ENCODE data around the gene LZTS2. TPM values are rescaled to one million over a fixed set of nuclear protein-coding genes. Genes with fewer than 3 reads are reported as not detected.

Gene LZTS2
- total and polyA plus RNA-seq, 2 of the 8 experiments (the other 6 are each of a cell fraction or from before 2014, with no cell fraction given) = 75.7 to 99.5 TPM

DNA sequence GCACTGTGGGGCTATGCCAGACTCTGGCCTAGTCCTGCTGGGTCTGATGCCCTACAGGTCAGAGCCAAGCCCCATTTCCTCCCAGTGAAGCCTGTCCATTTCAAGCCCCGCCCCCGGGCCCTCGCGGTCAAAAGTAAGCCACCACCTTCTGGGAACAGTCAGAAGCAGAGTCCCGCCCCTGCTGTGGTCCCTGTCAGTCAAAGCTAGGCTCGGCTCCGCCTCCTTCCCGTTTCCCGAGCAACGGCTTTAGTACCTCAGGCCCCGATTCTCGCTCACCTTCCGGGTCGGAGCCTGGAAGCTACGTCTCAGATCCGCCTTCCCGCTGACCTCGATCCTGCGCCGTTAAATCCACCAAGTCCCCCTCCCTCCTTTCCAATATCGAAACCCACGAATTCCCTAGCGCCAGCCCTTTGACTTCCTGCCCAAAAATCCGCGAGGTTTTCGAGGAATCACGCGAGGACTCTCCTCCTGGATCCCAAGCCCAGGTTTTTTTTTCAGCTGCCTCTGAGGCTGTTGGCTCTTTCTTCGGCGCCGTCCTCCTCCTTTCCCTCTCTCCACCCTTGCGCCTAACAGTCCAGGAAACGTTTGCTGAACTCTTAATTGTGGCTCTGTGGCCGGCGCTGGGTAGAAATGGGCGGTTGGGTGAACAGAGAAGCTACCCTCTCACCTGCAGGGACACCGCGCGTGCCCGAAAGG lies 43.2 kb downstream of the LZTS2 start (continued):
- TF ChIP-seq NANOG (IDR thresholded peaks at IDR 0.05; ENCODE audit: insufficient read depth, low read depth, low read length, poor library complexity, severe bottlenecking) (no peak), RAD21 (IDR thresholded peaks at IDR 0.05 in 1 of 2, conservative IDR thresholded peaks at IDR 0.05 in 1 of 2; ENCODE audit: low read depth in 2 of 2, low read length in 2 of 2) (no peak), TEAD4 (IDR thresholded peaks at IDR 0.05; ENCODE audit: low read depth, low read length) (no peak), E2F6 (IDR thresholded peaks at IDR 0.05) (no peak; the same call in 1 of the 2 replicates), GABPA (IDR thresholded peaks at IDR 0.05; ENCODE audit: borderline replicate concordance, insufficient read depth, low read length) (no peak), POLR2AphosphoS5 (IDR thresholded peaks at IDR 0.05; ENCODE audit: low read depth, low read length) (peak; percentile 31; the same call in 1 of the 2 replicates), POU5F1 (IDR thresholded peaks at IDR 0.05; ENCODE audit: low read depth, low read length) (no peak), BRCA1 (IDR thresholded peaks at IDR 0.05; ENCODE audit: low read depth, low read length) (peak; percentile 86), SIN3A (conservative IDR thresholded peaks at IDR 0.05 in 1 of 2, IDR thresholded peaks at IDR 0.05 in 1 of 2; ENCODE audit: low read depth in 1 of 2, low read length in 2 of 2) (peak in 1 of 2 experiments; percentile 80; a peak in 3 of 4 replicates), CREB1 (IDR thresholded peaks at IDR 0.05) (0 out of 2 replicates have a peak, but pooled peaks have one; percentile 7), FOSL1 (IDR thresholded peaks at IDR 0.05; ENCODE audit: insufficient read depth, low read depth, low read length) (no peak), SUZ12 (IDR thresholded peaks at IDR 0.05; ENCODE audit: low read length) (no peak), EGR1 (IDR thresholded peaks at IDR 0.05; ENCODE audit: borderline replicate concordance, low read depth, low read length) (no peak), SIRT6 (IDR thresholded peaks at IDR 0.05; ENCODE audit: low read length) (no peak), RFX5 (IDR thresholded peaks at IDR 0.05; ENCODE audit: borderline replicate concordance, low read depth, low read length) (no peak), JUND (IDR thresholded peaks at IDR 0.05; ENCODE audit: low read length) (no peak), MAFK (IDR thresholded peaks at IDR 0.05; ENCODE audit: low read depth, low read length) (no peak), RXRA (IDR thresholded peaks at IDR 0.05; ENCODE audit: insufficient read depth, low read depth, low read length) (no peak)
